Skeletal muscle satellite cell (primary cell): ENCODE results near the gene POU1F1.
A peak's percentile ranks its signal among the peaks of the same experiment; 100 is the strongest.
"Not testable (repeated sequence)": the region's sequence is repeated elsewhere in the genome, so short reads cannot be mapped to it uniquely, and the experiment has no call there.

Experiments
- H3K27me3 ChIP-seq: 2 replicates; pipeline ENCODE4 v1.7.0; 2013; ENCODE audit warnings: low read length; ENCODE audit not compliant: control insufficient read depth, insufficient read depth
- H3K36me3 ChIP-seq: 2 replicates; pipeline ENCODE4 v1.7.0; 2013; ENCODE audit warnings: mild to moderate bottlenecking, control low read depth, low read length; ENCODE audit not compliant: insufficient read depth
- H3K4me1 ChIP-seq: 2 replicates; pipeline ENCODE4 v1.7.0; 2013; ENCODE audit warnings: low read length; ENCODE audit not compliant: control insufficient read depth, insufficient read depth
- H3K4me2 ChIP-seq: 2 replicates; pipeline ENCODE4 v1.7.0; 2013; ENCODE audit warnings: mild to moderate bottlenecking, low read length
- H3K4me3 ChIP-seq: 2 replicates; pipeline ENCODE4 v1.7.0; 2013; ENCODE audit warnings: low read length
- H3K9ac ChIP-seq: 2 replicates; pipeline ENCODE4 v1.7.0; 2013; ENCODE audit warnings: mild to moderate bottlenecking, low read depth, low read length, moderate library complexity
- H3K9me3 ChIP-seq: replicated peaks from 2 replicates; pipeline ENCODE4 v1.7.0; 2013; ENCODE audit warnings: mild to moderate bottlenecking, control low read depth, low read length

Gene POU1F1

DNA sequence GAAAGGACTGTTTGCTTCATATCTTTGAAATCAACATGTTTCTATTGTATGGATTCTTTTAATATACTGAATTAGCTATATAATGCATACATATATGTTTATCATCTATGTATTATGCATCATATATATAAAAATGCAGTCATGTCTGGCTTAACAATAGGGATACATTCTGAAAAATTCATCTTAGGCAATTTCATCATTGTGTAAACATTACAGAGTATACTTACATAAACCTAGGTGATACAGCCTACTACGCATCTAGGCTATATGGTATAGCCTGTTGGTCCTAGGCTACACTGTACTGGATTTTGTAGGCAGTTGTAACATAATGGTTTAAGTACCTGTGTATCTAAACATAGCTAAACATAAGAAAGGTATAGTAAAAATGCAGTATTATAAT, 27.6 kb downstream of the POU1F1 start:
- peaks cover 28% of the 10 kb centered on the region for H3K36me3 ChIP-seq

DNA sequence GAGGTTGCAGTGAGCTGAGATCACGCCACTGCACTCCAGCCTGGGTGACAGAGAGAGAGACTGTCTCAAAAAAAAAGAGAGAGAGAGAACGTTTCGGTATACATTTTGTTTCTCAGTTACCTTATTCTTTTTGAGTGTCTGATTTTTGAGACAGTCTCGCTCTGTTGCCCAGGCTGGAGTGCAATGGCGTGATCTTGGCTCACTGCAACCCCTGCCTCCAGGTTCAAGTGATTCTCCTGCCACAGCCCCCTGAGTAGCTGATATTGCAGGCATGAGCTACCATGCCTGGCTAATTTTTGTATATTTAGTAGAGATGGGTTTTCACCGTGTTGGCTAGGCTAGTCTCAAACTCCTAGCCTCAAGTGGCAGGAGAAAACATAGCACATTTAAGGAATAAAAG, 28.2 kb downstream of the POU1F1 start:
- not testable (repeated sequence) for H3K9ac ChIP-seq, H3K9me3 ChIP-seq, H3K4me3 ChIP-seq, H3K4me2 ChIP-seq, H3K27me3 ChIP-seq
- H3K4me1 ChIP-seq: peaks cover 11% of the 10 kb centered on the region
- H3K36me3 ChIP-seq: peaks cover 22% of the 10 kb centered on the region

More for the DNA sequence above, 27.6 kb downstream of the POU1F1 start:
- Histone ChIP-seq H3K4me2 (no peak overlapping the region), H3K4me3 (no peak overlapping the region), H3K27me3 (no peaks in the 10 kb centered on the region), H3K9ac (no peak overlapping the region), H3K4me1 (peaks cover 11% of the 10 kb centered on the region), H3K9me3 (no peaks in the 10 kb centered on the region)

DNA sequence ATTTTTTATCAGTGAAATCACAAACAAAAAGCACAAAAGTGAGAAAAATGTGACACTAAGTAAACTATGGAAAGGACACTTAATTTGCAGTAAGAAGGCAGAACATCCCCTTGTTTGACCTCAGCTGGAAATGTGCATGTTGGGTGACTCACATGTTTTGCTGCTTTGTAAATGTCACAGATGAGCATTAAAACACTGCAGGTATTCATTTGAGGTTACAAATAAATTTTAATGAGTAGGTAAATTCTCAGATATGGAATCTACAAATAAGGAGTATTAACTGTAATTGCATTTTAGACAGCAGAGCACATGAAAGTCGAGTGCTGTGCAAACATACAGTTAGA, 29.0 kb downstream of the POU1F1 start:
- Histone ChIP-seq H3K9ac (no peak overlapping the region), H3K4me2 (no peak overlapping the region), H3K36me3 (peaks cover 19% of the 10 kb centered on the region), H3K27me3 (no peaks in the 10 kb centered on the region), H3K9me3 (no peaks in the 10 kb centered on the region), H3K4me1 (peaks cover 11% of the 10 kb centered on the region), H3K4me3 (no peak overlapping the region)

DNA sequence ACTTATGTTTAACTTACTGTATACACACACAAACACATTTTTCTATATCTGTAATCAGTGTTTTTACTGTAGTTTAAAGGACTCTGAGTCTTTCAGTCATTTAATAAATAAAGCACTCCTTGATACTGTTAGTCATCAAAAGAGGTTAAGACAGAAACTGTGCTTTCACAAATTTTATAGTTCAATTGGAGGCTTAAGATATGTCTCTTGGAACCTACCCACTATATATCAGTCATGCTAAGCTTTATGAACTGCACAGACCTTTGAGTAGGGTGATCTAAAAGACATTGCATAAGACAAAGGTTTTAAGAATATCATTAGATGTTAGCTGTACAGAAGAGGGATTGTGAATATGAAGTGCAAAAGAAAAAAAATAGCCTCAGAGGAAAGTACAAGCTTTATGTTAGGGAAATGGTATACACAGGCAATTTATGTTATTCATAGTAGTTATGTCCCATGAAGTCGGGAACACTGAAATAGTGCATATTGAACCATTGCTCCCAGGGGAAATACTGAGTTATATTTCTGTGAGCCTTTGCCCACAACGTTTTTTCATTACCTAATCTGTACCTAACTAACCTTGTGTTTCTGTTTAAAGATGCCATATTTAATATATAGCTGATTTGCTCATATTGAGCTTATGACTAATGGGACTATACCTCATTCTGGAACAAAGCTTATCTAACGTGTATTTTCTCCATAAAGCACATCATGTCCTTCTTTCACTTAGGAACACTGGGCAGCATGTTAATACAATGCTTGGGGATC, 29.5 kb downstream of the POU1F1 start:
- no peak overlapping the region for H3K4me3 ChIP-seq
- H3K36me3 ChIP-seq: peaks cover 19% of the 10 kb centered on the region
- peaks cover 11% of the 10 kb centered on the region for H3K4me1 ChIP-seq
- no peaks in the 10 kb centered on the region for H3K27me3 ChIP-seq
- H3K9ac ChIP-seq: no peak overlapping the region
- no peak overlapping the region for H3K4me2 ChIP-seq
- no peaks in the 10 kb centered on the region for H3K9me3 ChIP-seq

DNA sequence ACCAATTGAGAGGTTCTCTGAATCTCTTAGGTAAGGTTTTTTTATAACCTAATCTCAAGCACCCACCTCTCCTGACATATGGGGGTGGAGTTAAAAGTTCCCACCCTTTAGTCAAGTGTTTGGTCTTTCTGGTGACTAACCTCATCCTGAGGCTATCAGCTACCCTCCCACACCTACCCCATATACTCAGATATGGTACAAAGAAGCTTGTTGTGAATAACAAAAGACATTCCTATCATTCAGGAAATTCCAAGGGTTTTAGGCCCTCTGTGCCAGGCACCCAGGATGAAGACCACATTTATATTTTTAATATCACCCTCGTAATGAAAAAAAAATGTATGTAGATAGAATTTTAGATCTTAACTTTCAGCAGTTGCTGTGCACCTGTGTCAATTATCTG, 40.3 kb downstream of the POU1F1 start:
- H3K9ac ChIP-seq: no peak overlapping the region
- no peak overlapping the region for H3K4me3 ChIP-seq
- no peak overlapping the region for H3K4me2 ChIP-seq
- H3K36me3 ChIP-seq: peaks cover 12% of the 10 kb centered on the region
- no peaks in the 10 kb centered on the region for H3K9me3 ChIP-seq
- peaks cover 8% of the 10 kb centered on the region for H3K4me1 ChIP-seq
- H3K27me3 ChIP-seq: no peaks in the 10 kb centered on the region

DNA sequence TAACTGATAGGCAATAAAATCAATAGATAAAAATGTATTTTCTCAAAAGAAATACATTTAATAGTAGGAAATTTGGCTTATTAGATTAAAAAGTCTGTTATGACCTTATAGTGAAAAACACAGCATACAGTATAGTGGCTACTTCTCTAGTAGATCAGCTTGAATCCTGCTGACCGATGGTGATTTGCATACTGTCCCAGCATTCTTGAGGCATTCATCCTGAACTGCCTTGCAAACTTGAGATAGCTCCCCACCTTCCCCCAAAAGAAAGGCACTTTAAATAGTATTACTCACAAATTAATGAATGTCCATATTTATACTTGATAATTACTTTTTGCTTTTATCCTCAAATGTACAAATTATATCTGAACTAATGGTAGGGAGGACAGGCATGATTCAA, 42.6 kb downstream of the POU1F1 start:
- H3K9ac ChIP-seq: no peak overlapping the region
- H3K4me1 ChIP-seq: peaks cover 17% of the 10 kb centered on the region
- H3K9me3 ChIP-seq: no peaks in the 10 kb centered on the region
- peaks cover 12% of the 10 kb centered on the region for H3K36me3 ChIP-seq
- no peak overlapping the region for H3K4me2 ChIP-seq
- no peak overlapping the region for H3K4me3 ChIP-seq
- H3K27me3 ChIP-seq: no peaks in the 10 kb centered on the region

DNA sequence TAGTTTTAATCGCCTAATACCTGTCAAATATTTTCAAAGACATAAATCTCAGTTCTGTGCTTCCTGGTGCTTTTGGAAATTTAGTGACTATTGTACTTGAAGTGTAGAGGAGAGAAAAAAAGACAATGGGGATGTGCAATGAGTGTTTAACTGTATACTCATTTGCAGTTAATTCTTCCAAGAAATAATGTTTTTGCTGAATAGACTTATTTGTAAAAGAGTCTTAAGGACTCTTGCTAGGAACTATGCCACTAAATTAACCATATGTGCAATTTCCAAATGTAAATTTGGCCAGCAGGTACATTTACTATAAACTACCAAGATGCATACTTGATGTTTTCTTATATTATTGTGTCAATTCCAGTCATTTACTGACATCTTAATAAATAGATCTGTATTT, 47.3 kb downstream of the POU1F1 start:
- peak overlapping the region; percentile 82 for H3K4me2 ChIP-seq
- no peaks in the 10 kb centered on the region for H3K27me3 ChIP-seq
- H3K4me3 ChIP-seq: peak overlapping the region; percentile 84
- H3K9me3 ChIP-seq: no peaks in the 10 kb centered on the region
- H3K4me1 ChIP-seq: peaks cover 24% of the 10 kb centered on the region
- peak overlapping the region; percentile 98 for H3K9ac ChIP-seq
- H3K36me3 ChIP-seq: peaks cover 3% of the 10 kb centered on the region

DNA sequence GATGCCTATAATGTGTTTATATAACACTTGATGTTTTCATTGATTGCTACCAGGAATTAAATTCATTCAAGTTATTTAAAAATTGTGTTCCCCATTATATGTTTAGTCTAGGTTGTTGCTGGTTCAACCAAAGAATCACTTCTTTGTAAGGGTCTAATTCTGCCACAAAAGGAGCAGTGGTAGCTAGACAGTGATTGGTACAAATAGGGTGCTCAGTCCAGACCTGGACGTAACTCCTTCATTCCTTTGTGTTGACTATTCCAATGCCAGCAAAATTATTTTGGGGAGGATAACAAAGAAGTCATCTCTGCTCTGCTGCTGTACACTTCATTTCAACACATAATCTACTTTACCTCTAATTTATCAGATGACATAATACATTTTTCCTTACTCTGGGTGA, 48.1 kb downstream of the POU1F1 start:
- peak overlapping the region; percentile 98 for H3K9ac ChIP-seq
- peaks cover 24% of the 10 kb centered on the region for H3K4me1 ChIP-seq
- H3K27me3 ChIP-seq: no peaks in the 10 kb centered on the region
- H3K36me3 ChIP-seq: peaks cover 3% of the 10 kb centered on the region
- H3K4me3 ChIP-seq: peak overlapping the region; percentile 84
- H3K9me3 ChIP-seq: no peaks in the 10 kb centered on the region
- peak overlapping the region; percentile 82 for H3K4me2 ChIP-seq

DNA sequence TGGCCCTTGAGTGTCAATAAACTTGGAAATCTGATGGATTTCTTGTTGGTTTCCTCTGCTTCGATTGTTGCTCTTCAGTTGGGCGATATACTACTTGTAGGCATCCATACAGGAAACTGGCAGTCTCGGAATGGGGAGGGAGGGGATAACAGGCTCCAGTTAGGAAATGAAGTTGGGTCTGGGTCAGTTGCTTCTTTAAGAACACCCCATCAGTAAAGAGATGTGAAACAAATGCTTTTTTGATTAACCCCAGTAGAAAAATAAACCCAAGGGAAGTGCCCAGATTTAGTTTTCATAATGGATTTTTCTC, 48.6 kb downstream of the POU1F1 start:
- Histone ChIP-seq H3K9ac (peak overlapping the region; percentile 98), H3K27me3 (no peaks in the 10 kb centered on the region), H3K4me2 (peak overlapping the region; percentile 82), H3K36me3 (peaks cover 3% of the 10 kb centered on the region), H3K9me3 (no peaks in the 10 kb centered on the region), H3K4me1 (peaks cover 22% of the 10 kb centered on the region), H3K4me3 (peak overlapping the region; percentile 84)

DNA sequence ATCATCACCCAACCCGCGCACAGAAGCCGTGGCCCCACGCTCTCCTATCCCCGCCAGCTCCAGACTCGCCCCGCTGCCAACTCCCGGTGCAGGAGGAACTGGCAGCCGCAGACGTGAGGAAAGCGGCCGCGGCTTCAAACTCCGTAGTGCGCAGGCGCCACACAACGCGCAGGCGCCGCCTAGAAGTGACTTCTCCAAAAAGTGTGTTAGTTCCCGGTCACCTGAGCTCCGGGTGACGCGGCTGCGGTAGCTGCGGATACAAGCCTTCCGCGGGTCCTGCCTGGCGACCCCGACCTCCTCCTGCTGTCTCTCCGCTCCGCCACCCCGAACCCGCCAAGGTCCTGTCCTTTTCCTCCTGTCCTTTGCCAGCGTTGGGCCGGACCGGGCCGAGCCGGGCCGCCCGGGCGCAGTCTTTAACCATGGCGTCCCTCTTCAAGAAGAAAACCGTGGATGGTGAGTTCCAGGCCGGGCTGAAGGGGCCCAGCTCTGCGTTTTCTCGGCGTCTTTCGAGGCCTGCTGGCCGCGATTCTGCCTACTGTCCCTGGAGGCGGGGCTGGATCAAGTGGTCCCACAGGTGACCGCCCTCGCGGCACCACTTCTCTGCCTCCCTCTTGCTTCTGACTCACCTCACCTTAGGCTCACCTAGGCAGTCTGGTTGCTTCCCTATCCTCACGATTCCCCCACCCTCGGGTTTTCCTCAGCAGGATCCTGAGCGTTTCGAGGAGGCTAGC, 49.1 kb downstream of the POU1F1 start, which contains the start of gene CHMP2B:
Gene CHMP2B, plus strand, starts transcription at position 206 of the 731 bp plus-strand sequence. Its CDS starts 214 bp downstream, at position 420.
- Histone ChIP-seq H3K4me2 (peak within 1 kb of the TSS; percentile 82), H3K36me3 (peaks cover 3% of the 10 kb centered on the region), H3K27me3 (no peaks in the 10 kb centered on the region), H3K4me1 (peaks cover 17% of the 10 kb centered on the region), H3K9me3 (no peaks in the 10 kb centered on the region), H3K4me3 (peak within 1 kb of the TSS; percentile 84), H3K9ac (peak within 1 kb of the TSS; percentile 98)

DNA sequence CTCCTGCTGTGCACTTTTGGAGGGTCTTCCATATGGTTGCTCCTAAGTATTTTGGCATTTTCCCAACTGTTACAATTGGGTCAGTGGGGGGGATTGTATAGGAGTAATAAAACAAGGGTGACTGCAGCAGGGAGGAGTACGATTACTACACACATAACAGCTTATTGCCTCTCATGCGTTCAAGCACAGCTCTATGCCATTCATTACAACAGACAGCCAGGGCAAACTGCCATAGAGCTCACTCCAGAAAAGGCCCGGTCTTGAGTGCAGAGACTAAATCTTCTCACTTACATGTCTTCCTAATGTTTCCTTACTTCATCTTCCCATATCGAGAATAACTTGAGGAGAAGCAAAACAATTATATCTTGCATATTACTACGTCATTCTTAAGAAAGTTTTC, 50.7 kb downstream of the POU1F1 start:
- H3K4me1 ChIP-seq: peaks cover 16% of the 10 kb centered on the region
- H3K4me3 ChIP-seq: no peak overlapping the region
- H3K27me3 ChIP-seq: no peaks in the 10 kb centered on the region
- no peak overlapping the region for H3K4me2 ChIP-seq
- no peak overlapping the region for H3K9ac ChIP-seq
- no peaks in the 10 kb centered on the region for H3K36me3 ChIP-seq
- H3K9me3 ChIP-seq: no peaks in the 10 kb centered on the region

DNA sequence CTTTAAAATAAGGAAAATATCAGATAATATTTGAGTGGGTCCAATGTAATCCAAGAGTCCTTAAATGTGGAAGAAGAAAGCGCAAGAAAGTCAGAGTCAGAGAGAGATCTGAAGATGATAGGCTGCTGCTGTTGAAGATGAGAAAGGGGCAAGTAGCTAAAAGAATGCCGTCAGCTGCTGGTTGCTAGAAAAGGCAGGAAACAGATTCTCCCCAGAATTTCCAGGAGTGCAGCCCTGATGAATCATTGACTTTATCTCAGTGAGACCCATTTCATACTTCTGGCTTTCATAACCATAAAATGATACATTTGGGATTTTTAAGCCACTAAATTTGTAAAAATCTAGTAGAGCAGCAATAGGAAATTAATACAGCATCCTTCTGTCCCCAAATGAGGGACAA, 56.8 kb downstream of the POU1F1 start:
- Histone ChIP-seq H3K9me3 (no peaks in the 10 kb centered on the region), H3K36me3 (no peaks in the 10 kb centered on the region), H3K4me2 (no peak overlapping the region), H3K27me3 (no peaks in the 10 kb centered on the region), H3K9ac (no peak overlapping the region), H3K4me3 (no peak overlapping the region), H3K4me1 (no peaks in the 10 kb centered on the region)
